GM18870 (cell line): ENCODE measurements around the gene DENND6B.

Source experiments
- ATAC-seq: cut with Tn5 transposase; IDR thresholded peaks from one replicate; pipeline ENCODE4 v1.9.1; 2021; ENCODE audit warnings: moderate library complexity; ENCODE audit not compliant: unreplicated experiment

The DENND6B gene

GRCh38 chr22:50304528-50305392 lies 22.1 kb downstream of the DENND6B start:
- ATAC-seq, result no peak

GRCh38 chr22:50303848-50304527 lies 22.8 kb downstream of the DENND6B start:
- no peak for ATAC-seq

GRCh38 chr22:50303515-50303847 lies 23.3 kb downstream of the DENND6B start:
- ATAC-seq, result no peak

GRCh38 chr22:50302564-50302963 lies 24.2 kb downstream of the DENND6B start:
- ATAC-seq, result no peak

GRCh38 chr22:50302041-50302541 lies 24.7 kb downstream of the DENND6B start:
- ATAC-seq, result no peak

GRCh38 chr22:50301581-50301991 lies 25.2 kb downstream of the DENND6B start:
- no peak for ATAC-seq

GRCh38 chr22:50300620-50301257 lies 26.1 kb downstream of the DENND6B start:
- no peak for ATAC-seq

- no peak for ATAC-seq
Observed at GRCh38 chr22:50299785-50300619, 26.8 kb downstream of the DENND6B start.

GRCh38 chr22:50298937-50299784 lies 27.7 kb downstream of the DENND6B start:
- no peak for ATAC-seq

GRCh38 chr22:50298266-50298637 lies 28.6 kb downstream of the DENND6B start:
- ATAC-seq, result no peak

- ATAC-seq, result no peak
Observed at GRCh38 chr22:50297510-50298265, 29.1 kb downstream of the DENND6B start.

- ATAC-seq, result no peak
Observed at GRCh38 chr22:50296658-50297490, 29.9 kb downstream of the DENND6B start.

- no peak for ATAC-seq
Observed at GRCh38 chr22:50294319-50294656, 32.5 kb downstream of the DENND6B start.

- ATAC-seq, result no peak
Observed at GRCh38 chr22:50293441-50294318, 33.1 kb downstream of the DENND6B start.

- no peak for ATAC-seq
Observed at GRCh38 chr22:50292643-50293440, 34.0 kb downstream of the DENND6B start.

GRCh38 chr22:50289942-50290630 lies 36.7 kb downstream of the DENND6B start:
- ATAC-seq, result no peak
